H1 (cell line): ENCODE measurements around the gene CELF5. TPM values are rescaled to one million over a fixed set of nuclear protein-coding genes. Genes with fewer than 3 reads are reported as not detected.

ENCODE experiments used
- EGR1 ChIP-seq: IDR thresholded peaks from 2 replicates; pipeline ENCODE4 v1.6.1; 2011; ENCODE audit warnings: low read depth, low read length, borderline replicate concordance
- KDM5A ChIP-seq: fragments of 200-600 bp; IDR thresholded peaks from 2 replicates; pipeline ENCODE4 v1.7.1; 2012; ENCODE audit warnings: mild to moderate bottlenecking, low read length, inconsistent platforms, mixed read lengths
- RNF2 ChIP-seq: fragments of 200-900, 300-1000 bp; sonication (generic); IDR thresholded peaks from 2 replicates; pipeline ENCODE4 v1.7.1; 2016; ENCODE audit warnings: borderline replicate concordance, low read depth, mild to moderate bottlenecking, antibody characterized with exemption, low read length; ENCODE audit not compliant: poor library complexity, severe bottlenecking; ENCODE audit errors: missing control alignments
- SIN3A ChIP-seq, 2 experiments: IDR thresholded peaks in 1 of 2; conservative IDR thresholded peaks in 1 of 2; 2 replicates each; pipeline ENCODE4 v1.6.1; 2011 to 2012; ENCODE audit warnings: low read length in 2 of 2, improper control_type of control experiment in 1 of 2, low read depth in 1 of 2, mild to moderate bottlenecking in 1 of 2
- polyA plus RNA-seq, 7 experiments: library from polyadenylated mRNA; depleted of rRNA in 3 of 7; stranded (reverse) in 5 of 7; unstranded in 2 of 7; fragments of >200 nt in 5 of 7; fragments of 200-250 nt in 2 of 7; gene quantifications; 1 replicate in 5 of 7; 2 replicates in 1 of 7; 4 replicates in 1 of 7; pipeline versions ENCODE4 v1.2.1 to v1.2.3, GENCODE V29; 2011 to 2013; ENCODE audit warnings: missing spikeins in 2 of 7, mixed read lengths in 2 of 7
- total RNA-seq: library from RNA; stranded (reverse); fragmentation: NEBNext Ultra II Directional; extraction: Animal tissue kit (Norgen Biotek cat#: 25700); gene quantifications from 2 replicates; pipeline ENCODE4 v1.2.1, GENCODE V29; 2021

The CELF5 gene
- total and polyA plus RNA-seq, 2 of the 8 experiments (the other 6 are each of a cell fraction or from before 2014, with no cell fraction given), result 9.8 to 15.0 TPM

GRCh38 chr19:3272401-3272931 is 48.0 kb downstream of the CELF5 start (continued):
- TF ChIP-seq KDM5A, result no peak
- TF ChIP-seq EGR1, result no peak
- no peak for TF ChIP-seq RNF2
- no peak for TF ChIP-seq SIN3A (conservative IDR thresholded peaks at IDR 0.05 in 1 of 2, IDR thresholded peaks at IDR 0.05 in 1 of 2; ENCODE audit: low read depth in 1 of 2, low read length in 2 of 2)
- TF ChIP-seq, all 59 proteins: peak for 0
